HG03108 (cell line): ENCODE results near the gene SALL4.
"Not testable (repeated sequence)": the region's sequence is repeated elsewhere in the genome, so short reads cannot be mapped to it uniquely, and the experiment has no call there.

Experiments used
- ATAC-seq: cut with Tn5 transposase; IDR thresholded peaks from one replicate; pipeline ENCODE4 v1.9.1; 2021; ENCODE audit warnings: moderate library complexity; ENCODE audit not compliant: unreplicated experiment

Gene SALL4

GRCh38 chr20:51803148-51803854 is 980 bp upstream of the SALL4 start:
- ATAC-seq: no peak

- ATAC-seq: no peak
Observed at GRCh38 chr20:51801823-51802123, 548 bp downstream of the SALL4 start.

- ATAC-seq: no peak
Observed at GRCh38 chr20:51801122-51801822, 1.0 kb downstream of the SALL4 start.

- ATAC-seq: no peak
Observed at GRCh38 chr20:51800872-51801121, 1.5 kb downstream of the SALL4 start.

GRCh38 chr20:51800060-51800871 is 2.1 kb downstream of the SALL4 start:
- ATAC-seq: no peak

- no peak for ATAC-seq
Observed at GRCh38 chr20:51799401-51799860, 2.9 kb downstream of the SALL4 start.

GRCh38 chr20:51797357-51798025 is 4.8 kb downstream of the SALL4 start:
- no peak for ATAC-seq

GRCh38 chr20:51796340-51796739 is 6.0 kb downstream of the SALL4 start:
- no peak for ATAC-seq

- no peak for ATAC-seq
Observed at GRCh38 chr20:51792960-51793359, 9.4 kb downstream of the SALL4 start.

- no peak for ATAC-seq
Observed at GRCh38 chr20:51791626-51792025, 10.7 kb downstream of the SALL4 start.

- ATAC-seq: no peak
Observed at GRCh38 chr20:51790256-51790655, 12.1 kb downstream of the SALL4 start.

- no peak for ATAC-seq
Observed at GRCh38 chr20:51789434-51789833, 12.9 kb downstream of the SALL4 start.

- no peak for ATAC-seq
Observed at GRCh38 chr20:51788822-51789221, 13.5 kb downstream of the SALL4 start.

- ATAC-seq: no peak
Observed at GRCh38 chr20:51784299-51784698, 18.0 kb downstream of the SALL4 start.

GRCh38 chr20:51778229-51778759 is 24.0 kb downstream of the SALL4 start:
- not testable (repeated sequence) for ATAC-seq

- no peak for ATAC-seq
Observed at GRCh38 chr20:51775241-51775640, 27.1 kb downstream of the SALL4 start.

GRCh38 chr20:51772236-51772635 is 30.1 kb downstream of the SALL4 start:
- no peak for ATAC-seq

- no peak for ATAC-seq
Observed at GRCh38 chr20:51769976-51770615, 32.2 kb downstream of the SALL4 start.

- ATAC-seq: no peak
Observed at GRCh38 chr20:51768759-51769517, 33.4 kb downstream of the SALL4 start.
